Loucy (cell line): Measurements from ENCODE around the gene FAM8A1.

Experiments used
- H2AFZ ChIP-seq: fragments of 200-600 bp; sonication (generic); 2 replicates; pipeline ENCODE4 v1.6.0; 2016; ENCODE audit warnings: antibody characterized with exemption, mild to moderate bottlenecking, low read length, moderate library complexity
- H3F3A ChIP-seq: fragments of 200-600 bp; 2 replicates; pipeline ENCODE4 v1.6.0; 2016; ENCODE audit warnings: antibody characterized with exemption, low read depth, mild to moderate bottlenecking
- H3K27me3 ChIP-seq: fragments of 200-600 bp; sonication (generic); 2 replicates; pipeline ENCODE4 v1.6.1; 2014; ENCODE audit warnings: low read length, mild to moderate bottlenecking; ENCODE audit not compliant: insufficient read depth, poor library complexity, severe bottlenecking
- H3K36me3 ChIP-seq: fragments of 200-600 bp; sonication (generic); 2 replicates; pipeline ENCODE4 v1.6.1; 2016; ENCODE audit warnings: low read length; ENCODE audit not compliant: insufficient read depth
- H3K4me1 ChIP-seq: fragments of 200-600 bp; sonication (generic); 2 replicates; pipeline ENCODE4 v1.5.1; 2014; ENCODE audit warnings: low read length, mild to moderate bottlenecking; ENCODE audit not compliant: insufficient read depth, poor library complexity, severe bottlenecking
- H3K4me2 ChIP-seq: fragments of 200-600 bp; sonication (generic); 2 replicates; pipeline ENCODE4 v1.6.0; 2014; ENCODE audit warnings: antibody characterized with exemption, low read length, low read depth, mild to moderate bottlenecking; ENCODE audit not compliant: poor library complexity, severe bottlenecking
- H3K4me3 ChIP-seq: fragments of 200-600 bp; sonication (generic); 2 replicates; pipeline ENCODE4 v1.5.1; 2014; ENCODE audit warnings: low read length, mild to moderate bottlenecking, mixed read lengths; ENCODE audit not compliant: poor library complexity, severe bottlenecking
- H3K79me2 ChIP-seq: fragments of 200-600 bp; sonication (generic); 2 replicates; pipeline ENCODE4 v1.6.1; 2014; ENCODE audit warnings: low read length; ENCODE audit not compliant: insufficient read depth
- H3K9ac ChIP-seq: fragments of 200-600 bp; sonication (generic); 2 replicates; pipeline ENCODE4 v1.6.0; 2014; ENCODE audit warnings: mild to moderate bottlenecking, low read depth, low read length, moderate library complexity; ENCODE audit not compliant: poor library complexity, severe bottlenecking
- H3K9me2 ChIP-seq: fragments of 200-600 bp; sonication (generic); replicated peaks from 2 replicates; pipeline ENCODE4 v1.6.1; 2016; ENCODE audit warnings: low read depth, low read length, mixed read lengths
- H3K9me3 ChIP-seq: fragments of 200-600 bp; sonication (generic); 2 replicates; pipeline ENCODE4 v1.6.1; 2014; ENCODE audit warnings: mild to moderate bottlenecking, antibody characterized with exemption, low read length, low read depth; ENCODE audit not compliant: insufficient read depth
- H4K20me1 ChIP-seq: fragments of 200-600 bp; sonication (generic); 2 replicates; pipeline ENCODE4 v1.6.0; 2014; ENCODE audit warnings: antibody characterized with exemption, low read length, mild to moderate bottlenecking; ENCODE audit not compliant: insufficient read depth, poor library complexity, severe bottlenecking
- EZH2phosphoT487 ChIP-seq: fragments of 200-600 bp; IDR thresholded peaks from 2 replicates; pipeline ENCODE4 v1.6.1; 2018; ENCODE audit warnings: antibody characterized with exemption, mild to moderate bottlenecking, moderate library complexity, borderline replicate concordance
- TF ChIP-seq, protein P1 (sequence below): fragments of 200-600 bp; sonication (generic); conservative IDR thresholded peaks from 2 replicates; pipeline ENCODE4 v1.5.1; 2014; ENCODE audit warnings: mild to moderate bottlenecking, antibody characterized with exemption, low read length

Gene FAM8A1, protein sequence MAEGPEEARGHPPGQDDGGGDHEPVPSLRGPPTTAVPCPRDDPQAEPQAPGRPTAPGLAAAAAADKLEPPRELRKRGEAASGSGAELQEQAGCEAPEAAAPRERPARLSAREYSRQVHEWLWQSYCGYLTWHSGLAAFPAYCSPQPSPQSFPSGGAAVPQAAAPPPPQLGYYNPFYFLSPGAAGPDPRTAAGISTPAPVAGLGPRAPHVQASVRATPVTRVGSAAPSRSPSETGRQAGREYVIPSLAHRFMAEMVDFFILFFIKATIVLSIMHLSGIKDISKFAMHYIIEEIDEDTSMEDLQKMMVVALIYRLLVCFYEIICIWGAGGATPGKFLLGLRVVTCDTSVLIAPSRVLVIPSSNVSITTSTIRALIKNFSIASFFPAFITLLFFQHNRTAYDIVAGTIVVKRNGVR

DNA sequence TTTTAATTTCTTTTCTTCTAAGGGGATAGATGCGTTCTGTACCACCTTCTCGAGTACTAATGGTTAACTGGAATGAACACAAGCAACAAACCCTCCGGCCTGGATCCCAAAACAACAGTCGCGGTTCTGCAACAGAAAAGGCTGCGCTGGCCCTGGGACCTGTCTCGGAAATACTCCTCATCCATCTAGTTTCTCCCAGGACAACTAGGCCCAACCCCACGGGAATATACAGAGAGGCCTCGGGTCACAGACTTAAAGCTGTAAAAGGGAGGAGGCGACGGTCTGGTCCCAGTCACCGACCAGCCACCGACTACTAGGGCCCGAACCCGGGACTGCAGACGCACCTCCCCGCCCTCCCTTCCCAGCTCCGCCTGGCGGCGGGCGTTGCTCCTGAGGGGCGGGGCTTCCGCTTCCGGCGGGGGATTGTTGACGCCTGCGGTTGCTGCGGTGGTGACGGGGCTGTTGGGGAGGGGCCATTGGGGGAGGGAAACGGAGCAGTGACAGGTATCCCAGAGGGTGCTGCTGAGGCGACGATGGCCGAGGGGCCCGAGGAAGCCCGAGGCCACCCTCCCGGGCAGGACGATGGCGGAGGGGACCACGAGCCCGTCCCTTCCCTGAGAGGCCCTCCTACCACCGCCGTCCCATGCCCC is at the start of gene FAM8A1:
FAM8A1 (plus strand) TSS at position 426 of the 650 bp plus-strand sequence; CDS start at position 534, 108 bp downstream.
- TF ChIP-seq, protein P1, sequence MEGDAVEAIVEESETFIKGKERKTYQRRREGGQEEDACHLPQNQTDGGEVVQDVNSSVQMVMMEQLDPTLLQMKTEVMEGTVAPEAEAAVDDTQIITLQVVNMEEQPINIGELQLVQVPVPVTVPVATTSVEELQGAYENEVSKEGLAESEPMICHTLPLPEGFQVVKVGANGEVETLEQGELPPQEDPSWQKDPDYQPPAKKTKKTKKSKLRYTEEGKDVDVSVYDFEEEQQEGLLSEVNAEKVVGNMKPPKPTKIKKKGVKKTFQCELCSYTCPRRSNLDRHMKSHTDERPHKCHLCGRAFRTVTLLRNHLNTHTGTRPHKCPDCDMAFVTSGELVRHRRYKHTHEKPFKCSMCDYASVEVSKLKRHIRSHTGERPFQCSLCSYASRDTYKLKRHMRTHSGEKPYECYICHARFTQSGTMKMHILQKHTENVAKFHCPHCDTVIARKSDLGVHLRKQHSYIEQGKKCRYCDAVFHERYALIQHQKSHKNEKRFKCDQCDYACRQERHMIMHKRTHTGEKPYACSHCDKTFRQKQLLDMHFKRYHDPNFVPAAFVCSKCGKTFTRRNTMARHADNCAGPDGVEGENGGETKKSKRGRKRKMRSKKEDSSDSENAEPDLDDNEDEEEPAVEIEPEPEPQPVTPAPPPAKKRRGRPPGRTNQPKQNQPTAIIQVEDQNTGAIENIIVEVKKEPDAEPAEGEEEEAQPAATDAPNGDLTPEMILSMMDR, result peak; percentile 13
- TF ChIP-seq EZH2phosphoT487, result no peak
- Histone ChIP-seq H3K4me1 (peaks cover 36% of the 10 kb centered on the region), H3K9ac (peak within 1 kb of the TSS; percentile 75), H3K27me3 (no peaks in the 10 kb centered on the region), H3K4me2 (peak within 1 kb of the TSS; percentile 84), H3K9me2 (no peaks in the 10 kb centered on the region), H3K9me3 (no peaks in the 10 kb centered on the region), H3K79me2 (peaks cover 22% of the 10 kb centered on the region), H4K20me1 (peaks cover 22% of the 10 kb centered on the region), H3F3A (no peaks in the 10 kb centered on the region), H3K4me3 (peak within 1 kb of the TSS; percentile 80), H2AFZ (peak within 1 kb of the TSS; percentile 98), H3K36me3 (no peaks in the 10 kb centered on the region)

DNA sequence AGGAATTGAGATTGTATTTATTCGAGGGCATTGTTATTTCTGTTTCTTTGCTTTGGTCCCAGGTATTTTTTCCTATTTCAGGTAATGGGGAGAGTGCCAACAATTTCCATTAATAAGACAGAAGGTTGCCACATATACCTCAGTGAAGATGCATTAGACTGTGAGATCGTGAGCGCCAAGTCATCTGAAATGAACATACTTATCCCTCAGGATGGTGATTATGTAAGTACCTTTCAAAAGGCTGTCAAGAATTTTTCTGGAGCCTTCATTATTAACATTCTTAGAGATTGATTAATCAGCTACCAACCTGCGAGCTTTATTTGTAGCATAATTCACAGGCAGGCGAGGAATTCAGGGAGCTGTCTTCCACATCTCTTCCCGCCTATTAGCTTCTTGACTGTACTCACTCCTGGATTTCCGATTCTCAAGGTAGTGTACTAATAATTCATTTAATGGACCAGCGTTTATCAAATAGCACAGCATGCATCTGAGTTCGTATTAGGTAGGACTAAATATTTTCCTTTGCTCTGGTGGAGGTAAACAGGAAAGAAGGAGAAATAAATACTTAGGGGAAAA is 48.6 kb upstream of the FAM8A1 start:
- Histone ChIP-seq H3K36me3 (no peaks in the 10 kb centered on the region), H3K9ac (no peak overlapping the region), H3K9me2 (no peaks in the 10 kb centered on the region), H3K4me1 (no peaks in the 10 kb centered on the region), H3K4me3 (no peak overlapping the region), H4K20me1 (no peaks in the 10 kb centered on the region), H3K27me3 (no peaks in the 10 kb centered on the region), H3K4me2 (no peak overlapping the region), H3K79me2 (no peaks in the 10 kb centered on the region), H3F3A (no peaks in the 10 kb centered on the region), H3K9me3 (no peaks in the 10 kb centered on the region), H2AFZ (no peak overlapping the region)
- no peak for TF ChIP-seq EZH2phosphoT487
- TF ChIP-seq, protein P1, result no peak

DNA sequence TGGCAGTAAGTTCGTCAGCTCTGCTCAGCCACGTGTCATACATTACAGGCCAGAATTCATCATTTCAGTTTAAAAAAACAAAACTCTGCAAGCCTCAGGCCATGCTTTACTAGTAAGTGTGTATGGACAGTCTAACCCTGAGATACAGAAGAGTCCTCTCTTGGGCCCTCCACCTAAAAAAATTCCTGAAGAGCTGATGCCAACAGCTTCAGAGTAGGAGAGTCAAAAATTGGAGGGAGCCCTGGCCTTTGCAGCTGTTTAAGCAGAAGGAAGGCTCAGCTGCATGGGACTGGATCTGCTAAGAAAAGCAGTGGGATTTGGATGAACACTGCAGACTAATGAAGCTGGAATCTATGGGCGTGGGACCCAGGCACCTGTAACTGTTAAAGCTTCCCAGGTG is 47.2 kb upstream of the FAM8A1 start:
- TF ChIP-seq, protein P1, result no peak
- TF ChIP-seq EZH2phosphoT487, result no peak
- Histone ChIP-seq H3K4me3 (no peak overlapping the region), H4K20me1 (no peaks in the 10 kb centered on the region), H3K4me1 (no peaks in the 10 kb centered on the region), H3K9me2 (no peaks in the 10 kb centered on the region), H3K9ac (no peak overlapping the region), H3K27me3 (no peaks in the 10 kb centered on the region), H3K79me2 (no peaks in the 10 kb centered on the region), H3F3A (no peaks in the 10 kb centered on the region), H3K4me2 (no peak overlapping the region), H3K36me3 (no peaks in the 10 kb centered on the region), H2AFZ (no peak overlapping the region), H3K9me3 (no peaks in the 10 kb centered on the region)
